ENCODE measurements around the gene ACAD10. TPM values are rescaled to one million over a fixed set of nuclear protein-coding genes. Genes with fewer than 3 reads are reported as not detected.

The ACAD10 gene
- total RNA-seq, 4 donors from 2014 or later = 8.8 to 21.6 (median 16.8) TPM

DNA sequence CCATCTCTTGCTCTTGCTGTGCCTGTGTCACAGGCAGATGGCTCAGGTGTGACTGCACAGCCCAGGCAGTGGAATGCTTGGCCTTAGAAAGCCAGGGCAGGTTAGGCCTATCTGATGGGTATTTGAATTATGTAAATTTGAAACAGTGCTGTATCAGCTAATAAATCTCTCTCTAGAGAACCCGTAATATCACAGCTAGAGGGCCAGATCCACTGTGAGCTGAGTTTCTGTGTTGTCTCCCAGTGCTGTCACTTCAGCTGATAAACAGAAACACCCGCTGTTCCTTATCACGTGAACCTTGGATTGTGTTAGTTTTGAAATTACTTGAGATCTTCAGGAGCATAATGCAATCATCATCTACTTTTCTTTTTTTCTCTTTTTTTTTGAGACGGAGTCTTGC lies 59.4 kb downstream of the ACAD10 start:
- no peak overlapping the region for H3K4me3 ChIP-seq
- no peaks in the 10 kb centered on the region for H3K27me3 ChIP-seq
- H3K4me1 ChIP-seq = peaks cover 16 to 47% (median 40%) of the 10 kb centered on the region in 4 donors
- no peaks in the 10 kb centered on the region for H3K9me3 ChIP-seq
- H3K36me3 ChIP-seq = peaks cover 6 to 64% (median 45%) of the 10 kb centered on the region in 4 donors
- TF ChIP-seq, protein P1, sequence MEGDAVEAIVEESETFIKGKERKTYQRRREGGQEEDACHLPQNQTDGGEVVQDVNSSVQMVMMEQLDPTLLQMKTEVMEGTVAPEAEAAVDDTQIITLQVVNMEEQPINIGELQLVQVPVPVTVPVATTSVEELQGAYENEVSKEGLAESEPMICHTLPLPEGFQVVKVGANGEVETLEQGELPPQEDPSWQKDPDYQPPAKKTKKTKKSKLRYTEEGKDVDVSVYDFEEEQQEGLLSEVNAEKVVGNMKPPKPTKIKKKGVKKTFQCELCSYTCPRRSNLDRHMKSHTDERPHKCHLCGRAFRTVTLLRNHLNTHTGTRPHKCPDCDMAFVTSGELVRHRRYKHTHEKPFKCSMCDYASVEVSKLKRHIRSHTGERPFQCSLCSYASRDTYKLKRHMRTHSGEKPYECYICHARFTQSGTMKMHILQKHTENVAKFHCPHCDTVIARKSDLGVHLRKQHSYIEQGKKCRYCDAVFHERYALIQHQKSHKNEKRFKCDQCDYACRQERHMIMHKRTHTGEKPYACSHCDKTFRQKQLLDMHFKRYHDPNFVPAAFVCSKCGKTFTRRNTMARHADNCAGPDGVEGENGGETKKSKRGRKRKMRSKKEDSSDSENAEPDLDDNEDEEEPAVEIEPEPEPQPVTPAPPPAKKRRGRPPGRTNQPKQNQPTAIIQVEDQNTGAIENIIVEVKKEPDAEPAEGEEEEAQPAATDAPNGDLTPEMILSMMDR (IDR thresholded peaks at IDR 0.05) = no peak
- TF ChIP-seq POLR2A (IDR thresholded peaks at IDR 0.05; ENCODE audit: low read depth) = no peak
- TF ChIP-seq EP300 (IDR thresholded peaks at IDR 0.05) = no peak
- no peak for TF ChIP-seq POLR2AphosphoS5 (IDR thresholded peaks at IDR 0.05)
- no peak overlapping the region for H3K27ac ChIP-seq (replicated peaks in 1 of 4)
- WGBS = 88% methylated on average over 4 of the region's 4 CpGs
- DNase-seq (ENCODE audit: extremely low spot score) = no peak
- intact Hi-C loops (cut with DNase I) = no loop called here

- peaks cover 6 to 77% (median 52%) of the 10 kb centered on the region in 4 donors for H3K36me3 ChIP-seq
- 69% methylated on average over 3 of the region's 9 CpGs for WGBS
- intact Hi-C loops (cut with DNase I) = no loop called here
- H3K9me3 ChIP-seq = no peaks in the 10 kb centered on the region
- no peak overlapping the region for H3K27ac ChIP-seq (replicated peaks in 1 of 4)
- no peak overlapping the region for H3K4me3 ChIP-seq
- no peaks in the 10 kb centered on the region for H3K27me3 ChIP-seq
- no peak for TF ChIP-seq POLR2AphosphoS5 (IDR thresholded peaks at IDR 0.05)
- no peak for TF ChIP-seq EP300 (IDR thresholded peaks at IDR 0.05)
- TF ChIP-seq, protein P1 (IDR thresholded peaks at IDR 0.05) = no peak
- no peak for TF ChIP-seq POLR2A (IDR thresholded peaks at IDR 0.05; ENCODE audit: low read depth)
- H3K4me1 ChIP-seq = peaks cover 9 to 26% (median 23%) of the 10 kb centered on the region in 4 donors
- no peak for DNase-seq (ENCODE audit: extremely low spot score)
Observed at GRCh38 chr12:111747333-111747732, 61.5 kb downstream of the ACAD10 start.

DNA sequence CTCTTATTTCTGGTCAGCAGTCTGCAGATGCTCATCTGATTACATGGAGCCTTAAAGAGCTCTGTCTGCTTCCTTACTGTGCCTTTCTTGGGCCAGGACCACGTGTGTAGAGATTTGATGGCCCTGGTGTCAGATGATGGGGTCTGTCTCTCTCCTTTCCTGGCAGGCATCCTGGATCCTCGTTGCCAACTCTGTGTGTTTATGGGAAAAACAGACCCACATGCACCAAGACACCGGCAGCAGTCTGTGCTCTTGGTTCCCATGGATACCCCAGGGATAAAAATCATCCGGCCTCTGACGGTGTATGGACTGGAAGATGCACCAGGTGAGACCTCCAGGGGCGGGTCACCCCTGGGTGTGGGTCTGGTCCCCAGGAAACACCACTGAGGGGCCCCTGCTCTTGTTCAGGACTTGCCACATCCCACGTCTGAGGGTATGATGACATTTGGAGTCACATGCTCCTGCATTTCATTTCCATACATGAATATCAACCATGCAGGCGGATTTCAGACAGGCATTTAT lies 62.4 kb downstream of the ACAD10 start:
- Histone ChIP-seq H3K9me3 (no peaks in the 10 kb centered on the region), H3K27ac (replicated peaks in 1 of 4) (peak overlapping the region; percentile 41 to 66 (median 56)), H3K36me3 (peaks cover 6 to 77% (median 52%) of the 10 kb centered on the region in 4 donors), H3K4me1 (peaks cover 11 to 26% (median 23%) of the 10 kb centered on the region in 4 donors), H3K4me3 (no peak overlapping the region), H3K27me3 (no peaks in the 10 kb centered on the region)
- TF ChIP-seq POLR2A (IDR thresholded peaks at IDR 0.05; ENCODE audit: low read depth) (no peak), EP300 (IDR thresholded peaks at IDR 0.05) (no peak), POLR2AphosphoS5 (IDR thresholded peaks at IDR 0.05) (no peak)
- WGBS = 53% methylated on average over 4 of the region's 8 CpGs
- intact Hi-C loops (cut with DNase I) = no loop called here
- no peak for DNase-seq (ENCODE audit: extremely low spot score)

GRCh38 chr12:111748867-111749266 lies 63.0 kb downstream of the ACAD10 start:
- DNase-seq (ENCODE audit: extremely low spot score) = no peak
- H3K36me3 ChIP-seq = peaks cover 6 to 77% (median 53%) of the 10 kb centered on the region in 4 donors
- no peak overlapping the region for H3K4me3 ChIP-seq
- H3K27ac ChIP-seq (replicated peaks in 1 of 4) = peak overlapping the region; percentile 41 to 66 (median 56)
- TF ChIP-seq POLR2A (IDR thresholded peaks at IDR 0.05; ENCODE audit: low read depth) (no peak), POLR2AphosphoS5 (IDR thresholded peaks at IDR 0.05) (no peak), EP300 (IDR thresholded peaks at IDR 0.05) (no peak)
- TF ChIP-seq, protein P1 (IDR thresholded peaks at IDR 0.05) = no peak
- no peaks in the 10 kb centered on the region for H3K27me3 ChIP-seq
- no peaks in the 10 kb centered on the region for H3K9me3 ChIP-seq
- WGBS = 71% methylated on average over 7 of the region's 7 CpGs
- H3K4me1 ChIP-seq = peaks cover 16 to 32% (median 26%) of the 10 kb centered on the region in 4 donors
- intact Hi-C loops (cut with DNase I) = no loop called here

GRCh38 chr12:111749391-111749790 lies 63.5 kb downstream of the ACAD10 start:
- Histone ChIP-seq H3K4me3 (no peak overlapping the region), H3K27ac (replicated peaks in 1 of 4) (peak overlapping the region in 2 of 4 donors; percentile 55 to 66), H3K36me3 (peaks cover 6 to 77% (median 52%) of the 10 kb centered on the region in 4 donors)

More at GRCh38 chr12:111749391-111749790, 63.5 kb downstream of the ACAD10 start:
- intact Hi-C loops (cut with DNase I) = no loop called here
- no peak for DNase-seq (ENCODE audit: extremely low spot score)
- TF ChIP-seq, protein P1 (IDR thresholded peaks at IDR 0.05) = no peak
- TF ChIP-seq POLR2AphosphoS5 (IDR thresholded peaks at IDR 0.05) = no peak
- TF ChIP-seq EP300 (IDR thresholded peaks at IDR 0.05) = no peak
- no peak for TF ChIP-seq POLR2A (IDR thresholded peaks at IDR 0.05; ENCODE audit: low read depth)
- H3K4me1 ChIP-seq = peaks cover 16 to 32% (median 26%) of the 10 kb centered on the region in 4 donors
- WGBS = 84% methylated on average over 4 of the region's 4 CpGs
- H3K27me3 ChIP-seq = no peaks in the 10 kb centered on the region
- H3K9me3 ChIP-seq = no peaks in the 10 kb centered on the region
